Right renal cortex interstitium (tissue), 3 donors: ENCODE data around the gene SMTN. TPM values are rescaled to one million over a fixed set of nuclear protein-coding genes. Genes with fewer than 3 reads are reported as not detected.

Experiments used
- DNase-seq, 3 donors: peaks; one replicate each; pipeline ENCODE4 v3.0.0-alpha.2; 2013; ENCODE audit warnings: low read depth in 3 of 3, low spot score in 2 of 3
- polyA plus RNA-seq, 3 donors: library from polyadenylated mRNA; unstranded; fragments of 120-200 nt; gene quantifications; one replicate each; pipeline ENCODE4 v1.2.1, GENCODE V29; 2013; ENCODE audit not compliant: insufficient read length in 3 of 3

SMTN gene
- polyA plus RNA-seq, 3 donors, result 26.2 to 31.6 (median 28.4) TPM

DNA sequence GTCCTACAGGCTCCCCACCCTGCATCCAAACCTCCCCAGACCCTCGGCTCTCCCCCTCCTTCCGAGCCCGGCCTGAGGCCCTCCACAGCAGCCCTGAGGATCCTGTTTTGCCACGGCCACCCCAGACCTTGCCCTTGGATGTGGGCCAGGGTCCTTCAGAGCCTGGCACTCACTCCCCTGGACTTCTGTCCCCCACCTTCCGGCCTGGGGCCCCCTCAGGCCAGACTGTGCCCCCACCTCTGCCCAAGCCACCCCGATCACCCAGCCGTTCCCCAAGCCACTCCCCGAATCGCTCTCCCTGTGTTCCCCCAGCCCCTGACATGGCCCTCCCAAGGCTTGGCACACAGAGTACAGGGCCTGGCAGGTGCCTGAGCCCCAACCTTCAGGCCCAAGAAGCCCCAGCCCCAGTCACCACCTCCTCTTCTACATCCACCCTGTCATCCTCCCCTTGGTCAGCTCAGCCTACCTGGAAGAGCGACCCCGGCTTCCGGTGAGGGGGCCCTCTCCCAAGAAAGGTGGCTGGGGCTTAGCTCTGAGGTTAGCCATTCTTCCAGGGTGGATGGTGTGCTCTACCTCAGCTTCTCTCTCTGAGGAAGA lies 44.5 kb downstream of the SMTN start:
- no peak for DNase-seq

DNA sequence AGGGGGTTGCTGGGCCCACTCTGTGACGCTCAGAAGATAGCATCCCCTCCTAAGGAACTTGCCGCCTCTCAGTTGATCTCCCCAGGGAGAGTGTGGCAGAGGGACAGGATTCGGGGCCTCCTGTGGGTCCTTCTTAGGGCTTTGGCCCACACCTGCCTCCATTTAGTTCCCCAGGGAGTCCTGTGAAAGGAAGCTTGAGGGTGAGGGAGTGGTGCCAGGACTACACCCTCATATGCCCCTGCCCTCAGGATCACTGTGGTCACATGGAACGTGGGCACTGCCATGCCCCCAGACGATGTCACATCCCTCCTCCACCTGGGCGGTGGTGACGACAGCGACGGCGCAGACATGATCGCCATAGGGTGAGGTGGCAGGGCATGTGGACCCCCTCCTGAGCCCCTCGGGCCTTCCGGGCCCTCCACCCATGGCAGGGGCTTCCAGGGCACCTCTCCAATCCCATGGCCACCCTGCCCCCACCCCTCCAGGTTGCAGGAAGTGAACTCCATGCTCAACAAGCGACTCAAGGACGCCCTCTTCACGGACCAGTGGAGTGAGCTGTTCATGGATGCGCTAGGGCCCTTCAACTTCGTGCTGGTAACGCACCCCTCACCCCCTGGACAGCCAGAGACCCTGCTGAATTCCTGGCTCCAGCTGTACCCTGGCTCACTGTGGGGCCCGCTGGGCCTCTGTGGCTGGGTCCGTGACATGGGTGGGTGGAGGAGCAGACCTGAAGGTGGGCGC lies 45.2 kb downstream of the SMTN start:
- DNase-seq, result no peak

DNA sequence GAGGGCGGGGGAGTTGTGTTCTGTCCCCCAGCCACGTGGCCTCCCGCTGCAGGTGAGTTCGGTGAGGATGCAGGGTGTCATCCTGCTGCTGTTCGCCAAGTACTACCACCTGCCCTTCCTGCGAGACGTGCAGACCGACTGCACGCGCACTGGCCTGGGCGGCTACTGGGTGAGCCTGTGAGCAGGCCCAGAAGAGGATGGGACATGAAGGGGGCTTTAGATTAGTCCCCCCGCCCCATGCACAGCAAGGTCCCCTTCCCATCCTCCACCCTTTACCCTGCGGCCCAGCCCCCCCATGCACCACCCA lies 45.7 kb downstream of the SMTN start:
- DNase-seq, result no peak

DNA sequence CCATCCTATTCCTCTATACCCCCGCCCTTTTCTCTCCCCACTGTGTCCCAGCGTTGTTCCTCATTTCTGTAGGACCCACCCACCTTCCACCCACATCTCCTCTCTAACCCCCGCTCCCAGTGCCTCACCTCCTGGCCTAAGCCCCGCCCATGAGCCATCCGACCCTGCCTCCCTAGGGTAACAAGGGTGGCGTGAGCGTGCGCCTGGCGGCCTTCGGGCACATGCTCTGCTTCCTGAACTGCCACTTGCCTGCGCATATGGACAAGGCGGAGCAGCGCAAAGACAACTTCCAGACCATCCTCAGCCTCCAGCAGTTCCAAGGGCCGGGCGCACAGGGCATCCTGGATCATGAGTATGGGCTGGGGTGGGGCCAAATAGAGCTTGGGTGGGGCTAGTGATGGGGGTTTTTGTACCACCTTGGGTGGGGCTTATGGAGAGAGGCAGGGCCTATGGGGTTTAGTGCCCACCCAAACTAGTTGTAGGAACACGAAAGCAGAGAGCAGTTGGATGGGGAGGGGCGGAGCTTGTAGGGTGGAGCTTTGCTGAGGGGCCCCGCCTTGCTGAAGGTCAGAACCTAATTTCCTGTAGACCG lies 46.2 kb downstream of the SMTN start:
- no peak for DNase-seq

DNA sequence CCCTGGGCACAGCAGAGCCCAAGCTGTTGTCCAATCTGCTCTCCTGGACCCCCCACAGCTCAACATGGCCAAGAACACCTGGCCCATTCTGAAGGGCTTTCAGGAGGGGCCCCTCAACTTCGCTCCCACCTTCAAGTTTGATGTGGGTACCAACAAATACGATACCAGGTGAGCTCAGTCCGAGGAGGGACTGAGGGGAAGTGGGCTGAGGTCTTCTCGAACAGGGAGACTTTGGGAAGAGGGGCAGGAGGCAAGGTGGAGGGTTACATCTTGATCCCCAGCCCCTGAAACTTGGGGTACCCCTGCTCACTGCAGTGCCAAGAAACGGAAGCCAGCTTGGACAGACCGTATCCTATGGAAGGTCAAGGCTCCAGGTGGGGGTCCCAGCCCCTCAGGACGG lies 47.0 kb downstream of the SMTN start:
- DNase-seq, result no peak

DNA sequence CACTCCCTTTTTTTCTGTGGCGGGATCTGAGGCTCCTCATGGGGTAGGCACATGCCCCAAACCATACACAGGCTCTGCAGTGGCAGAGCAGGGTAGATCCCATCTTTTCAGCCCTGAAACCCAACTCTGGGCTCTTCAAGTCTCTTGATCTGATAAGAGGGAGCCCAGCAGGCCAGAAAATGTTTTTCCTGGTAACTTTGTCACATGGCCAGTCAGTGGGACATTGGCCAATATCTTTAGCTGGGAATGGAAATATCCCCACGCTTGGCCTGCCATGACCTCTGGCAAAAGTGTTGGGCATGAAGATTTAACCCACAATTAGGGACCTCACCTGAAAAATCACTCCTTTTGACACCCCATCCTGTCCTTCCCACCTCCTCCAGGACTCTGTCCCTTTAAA lies 49.8 kb downstream of the SMTN start:
- DNase-seq, result no peak

DNA sequence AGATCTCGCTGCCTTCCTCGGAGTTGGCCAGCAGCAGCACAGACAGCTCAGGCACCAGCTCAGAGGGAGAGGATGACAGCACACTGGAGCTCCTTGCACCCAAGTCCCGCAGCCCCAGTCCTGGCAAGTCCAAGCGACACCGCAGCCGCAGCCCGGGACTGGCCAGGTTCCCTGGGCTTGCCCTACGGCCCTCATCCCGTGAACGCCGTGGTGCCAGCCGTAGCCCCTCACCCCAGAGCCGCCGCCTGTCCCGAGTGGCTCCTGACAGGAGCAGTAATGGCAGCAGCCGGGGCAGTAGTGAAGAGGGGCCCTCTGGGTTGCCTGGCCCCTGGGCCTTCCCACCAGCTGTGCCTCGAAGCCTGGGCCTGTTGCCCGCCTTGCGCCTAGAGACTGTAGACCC lies 52.8 kb downstream of the SMTN start:
- DNase-seq, result no peak

DNA sequence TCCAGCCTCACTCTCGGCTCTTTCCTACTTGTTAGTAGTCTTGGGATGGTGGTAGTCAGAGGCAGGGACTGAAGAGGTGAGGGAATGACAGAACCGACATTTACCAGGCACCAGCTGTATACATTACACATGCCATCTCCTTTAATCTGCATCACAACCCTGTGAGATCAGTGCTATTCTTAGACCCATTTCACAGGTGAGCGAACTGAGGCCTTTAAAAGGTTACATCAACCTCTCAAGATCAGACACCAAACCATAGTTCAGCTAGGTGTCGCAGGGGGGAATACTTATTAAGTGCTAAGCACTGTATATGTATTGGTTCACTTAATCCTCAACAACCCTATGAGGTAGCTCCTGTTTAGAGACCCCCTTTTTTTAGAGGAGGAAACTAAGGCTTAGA lies 53.6 kb downstream of the SMTN start:
- DNase-seq, result no peak

DNA sequence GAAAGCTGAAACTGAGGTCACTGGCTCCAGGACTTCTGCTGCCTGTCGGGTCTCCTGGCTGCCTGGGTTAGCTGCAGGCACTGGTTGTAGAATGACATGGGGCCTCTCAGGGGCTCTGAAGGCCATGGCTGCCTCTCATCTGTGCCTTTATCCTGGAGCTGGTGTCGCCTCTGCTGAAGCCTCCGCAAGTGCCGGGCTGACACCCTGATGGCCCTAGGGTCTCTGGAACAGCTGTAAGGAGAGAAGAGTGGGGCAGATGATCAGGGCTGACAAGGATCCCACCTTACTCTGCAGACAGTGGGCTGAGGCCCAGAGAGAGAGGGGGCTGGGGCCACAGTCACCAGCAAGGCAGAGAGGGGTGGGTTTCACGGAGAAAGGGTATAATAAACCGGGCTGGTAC lies 54.6 kb downstream of the SMTN start:
- DNase-seq, result no peak

DNA sequence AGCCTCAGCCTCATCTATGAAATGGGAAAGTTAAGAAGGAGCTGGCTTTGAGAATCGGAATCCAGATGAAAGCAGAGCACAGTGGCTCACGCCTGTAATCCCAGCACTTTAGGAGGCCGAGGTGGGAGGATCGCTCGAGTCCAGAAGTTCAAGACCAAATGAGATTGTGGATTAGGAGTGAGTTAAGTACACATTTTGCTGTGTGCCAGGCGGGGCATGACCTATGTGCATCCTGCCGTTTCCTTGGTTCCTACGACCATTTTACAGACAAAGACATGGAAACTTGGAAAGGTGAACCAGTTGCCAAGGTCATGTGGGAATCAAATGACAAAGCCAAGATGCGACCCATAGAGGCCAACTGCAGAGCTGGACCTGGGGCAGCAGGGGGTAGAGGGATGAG lies 55.0 kb downstream of the SMTN start:
- DNase-seq, result no peak

DNA sequence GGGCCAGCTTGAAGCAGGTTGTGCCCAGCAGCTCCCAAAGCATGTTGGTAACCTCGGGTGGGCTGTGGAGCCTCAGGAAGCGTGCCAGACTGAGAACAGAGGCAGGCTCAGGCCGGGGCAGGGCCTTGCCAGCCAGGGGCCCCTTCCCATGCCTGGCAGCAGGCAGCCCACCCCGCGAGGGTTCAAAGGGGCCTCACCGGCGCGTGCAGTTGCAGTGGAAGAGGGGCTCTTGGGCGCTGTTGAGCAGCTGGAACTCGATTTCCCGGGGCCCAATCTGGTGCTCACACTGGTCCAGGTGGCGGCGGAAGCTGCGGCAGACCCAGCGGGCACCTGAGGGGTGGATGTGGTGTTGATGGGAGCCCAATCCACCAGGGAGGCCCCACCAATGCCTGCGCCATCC lies 55.6 kb downstream of the SMTN start:
- no peak for DNase-seq

DNA sequence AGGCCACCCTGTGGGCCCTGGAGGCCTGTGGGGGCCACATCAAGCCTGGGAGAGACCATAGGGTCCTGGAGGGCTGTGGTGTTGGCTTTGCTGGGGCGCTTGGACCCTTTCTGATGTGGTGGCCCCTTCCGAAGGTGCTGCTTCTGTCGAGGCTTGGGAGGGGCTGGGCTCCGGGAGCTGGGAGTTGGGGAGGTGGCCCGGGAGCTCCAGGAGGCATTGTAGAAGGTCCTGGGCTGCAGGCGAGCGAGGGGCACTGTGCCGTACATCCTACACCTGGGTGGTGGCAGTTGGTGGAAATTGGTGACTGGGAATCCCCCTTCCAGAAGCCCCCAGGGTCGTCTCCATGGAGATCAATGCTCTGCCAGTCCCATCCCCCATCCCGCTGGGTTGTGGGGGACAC lies 56.6 kb downstream of the SMTN start:
- DNase-seq, result no peak

DNA sequence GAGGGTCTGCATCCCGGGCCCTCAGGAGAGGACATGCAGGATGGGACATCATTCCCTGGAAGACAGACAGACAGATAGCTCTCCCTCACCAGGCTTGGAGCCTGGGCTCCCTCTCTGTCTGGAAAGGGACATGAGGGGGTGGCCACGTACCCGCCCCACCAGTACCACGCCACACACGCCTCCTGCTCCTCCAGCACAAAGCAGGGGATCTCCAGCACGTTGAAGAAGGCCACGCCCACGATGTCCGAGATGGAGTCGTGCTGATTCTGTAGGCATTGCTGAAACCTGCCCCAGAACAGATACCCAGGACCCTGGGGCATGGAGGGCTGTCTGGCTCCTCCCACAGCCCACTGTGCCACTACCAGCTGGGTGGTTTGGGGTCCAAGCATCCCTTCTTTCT lies 57.0 kb downstream of the SMTN start:
- no peak for DNase-seq

DNA sequence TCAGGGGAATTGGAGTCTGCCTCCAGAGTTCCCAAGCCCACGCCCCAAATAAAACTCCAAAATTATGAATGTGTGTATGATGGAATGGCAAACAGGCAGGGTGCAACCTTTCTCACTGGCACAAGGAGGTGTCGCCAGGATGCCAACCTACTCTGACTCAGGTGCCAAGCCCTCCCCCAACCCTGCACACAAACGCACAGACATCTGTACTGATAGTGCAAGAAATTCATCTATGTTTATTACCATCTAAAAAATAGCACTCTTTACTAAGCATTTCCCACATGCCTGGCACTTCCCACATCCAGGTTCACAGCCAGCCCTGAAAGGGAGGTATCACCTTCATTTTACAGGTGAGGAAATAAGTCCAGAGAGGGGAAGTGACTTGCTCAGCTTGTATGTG lies 57.9 kb downstream of the SMTN start:
- no peak for DNase-seq

DNA sequence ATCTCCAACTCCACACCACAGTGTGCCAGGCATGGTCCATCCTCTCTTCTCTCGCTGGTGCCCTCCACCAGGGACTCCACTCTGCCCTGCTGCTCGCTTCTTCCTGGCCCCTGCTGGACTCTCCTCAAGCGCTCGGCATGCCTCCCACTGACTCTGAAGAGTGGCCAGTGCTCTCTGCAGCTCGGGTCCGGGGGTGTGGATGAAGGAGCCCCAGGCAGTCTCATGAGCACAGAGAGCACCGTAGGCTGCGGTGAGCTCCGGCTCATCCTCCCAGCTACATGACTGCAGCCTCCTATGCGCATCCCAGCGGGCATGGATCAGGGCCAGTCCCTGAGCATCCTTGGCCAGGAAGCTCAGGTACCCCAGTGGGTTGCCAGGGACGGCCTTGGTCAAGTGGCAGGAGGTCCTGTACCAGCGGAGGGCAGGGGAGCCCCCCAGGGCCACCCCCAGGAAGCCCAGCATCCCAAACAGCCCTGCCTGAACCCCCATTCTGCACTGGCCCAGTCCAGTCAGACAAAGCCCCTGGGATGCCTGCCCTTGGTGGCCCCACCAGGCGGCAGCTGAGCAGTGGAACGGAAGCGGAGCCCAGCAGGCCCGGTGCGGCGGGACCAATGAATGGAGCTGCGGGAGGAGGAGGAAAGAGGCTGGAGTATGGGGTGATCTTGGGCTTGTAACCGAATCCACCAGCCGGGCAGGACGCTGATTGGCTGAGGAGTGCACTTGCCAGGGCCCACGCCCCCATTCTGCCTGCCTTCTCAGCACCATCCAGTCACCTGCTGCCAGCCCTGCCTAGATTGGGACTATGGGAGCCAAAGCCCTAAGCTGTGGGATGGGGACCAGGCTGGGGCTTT lies 59.0 kb downstream of the SMTN start, which contains the start of gene PLA2G3:
TSS of gene PLA2G3 (minus strand) at position 643 of the 851 bp plus-strand sequence. CDS start at position 489, 154 bp downstream.
- DNase-seq, result peak in 1 of 3 donors; percentile 35

DNA sequence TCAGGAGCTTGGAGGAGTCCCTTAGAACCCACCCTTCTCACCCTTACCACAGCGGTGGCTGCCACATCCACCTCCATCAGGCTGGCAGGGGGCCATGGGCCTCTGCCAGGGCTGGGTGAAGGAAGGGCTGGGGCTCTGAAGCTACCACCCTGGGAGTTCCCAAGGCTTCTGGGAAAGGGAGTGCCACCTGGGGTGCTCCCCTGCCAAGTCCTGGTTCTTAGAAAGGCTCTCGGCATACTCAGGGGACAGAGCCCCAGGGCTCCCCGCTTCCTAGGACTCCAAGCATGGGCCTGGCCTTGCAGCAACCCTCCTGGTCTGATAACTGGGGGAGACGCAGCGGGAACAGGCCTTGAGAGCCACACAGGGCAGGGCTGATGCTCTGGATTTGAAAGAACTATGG lies 59.6 kb downstream of the SMTN start:
- DNase-seq, result no peak

DNA sequence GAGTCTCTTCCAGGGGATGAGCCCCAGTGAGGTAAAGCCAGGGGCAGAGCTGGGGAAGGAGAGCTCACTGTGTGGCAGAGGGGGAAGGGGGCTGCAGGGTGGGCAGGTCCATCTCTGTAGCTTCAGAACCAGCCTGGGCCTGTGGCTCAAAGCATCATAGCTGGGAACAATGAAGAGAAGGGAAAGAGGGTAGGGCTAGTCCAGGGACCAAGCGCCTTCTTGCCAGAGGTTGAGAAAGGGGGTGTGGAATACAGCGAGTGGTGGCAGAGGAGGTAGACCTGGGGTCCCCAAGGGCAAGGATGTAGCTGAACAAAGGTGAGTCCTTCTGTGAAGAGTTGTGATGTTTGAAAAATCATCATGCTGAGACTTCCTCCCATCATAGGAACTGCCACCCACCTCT lies 60.4 kb downstream of the SMTN start:
- DNase-seq, result no peak

DNA sequence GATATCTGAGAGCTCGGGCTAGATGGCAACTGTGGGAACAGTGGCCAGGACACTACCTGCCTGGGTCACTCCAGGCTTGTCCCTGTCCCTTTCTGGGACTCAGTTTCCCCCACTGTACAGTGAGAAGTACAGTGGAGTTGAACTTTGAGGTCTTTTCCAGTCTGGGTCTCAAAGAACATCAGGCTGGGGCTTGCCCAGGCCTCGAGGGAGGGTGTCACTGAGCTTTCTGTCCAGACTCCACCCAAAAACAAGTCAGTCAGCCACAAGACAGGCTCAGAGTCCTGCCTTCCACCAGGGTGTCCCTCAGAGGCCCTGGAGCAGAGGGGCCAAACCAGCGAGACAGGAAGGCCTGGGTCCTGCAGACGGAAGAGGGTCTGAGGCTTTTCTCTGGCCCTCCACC lies 61.2 kb downstream of the SMTN start:
- no peak for DNase-seq

DNA sequence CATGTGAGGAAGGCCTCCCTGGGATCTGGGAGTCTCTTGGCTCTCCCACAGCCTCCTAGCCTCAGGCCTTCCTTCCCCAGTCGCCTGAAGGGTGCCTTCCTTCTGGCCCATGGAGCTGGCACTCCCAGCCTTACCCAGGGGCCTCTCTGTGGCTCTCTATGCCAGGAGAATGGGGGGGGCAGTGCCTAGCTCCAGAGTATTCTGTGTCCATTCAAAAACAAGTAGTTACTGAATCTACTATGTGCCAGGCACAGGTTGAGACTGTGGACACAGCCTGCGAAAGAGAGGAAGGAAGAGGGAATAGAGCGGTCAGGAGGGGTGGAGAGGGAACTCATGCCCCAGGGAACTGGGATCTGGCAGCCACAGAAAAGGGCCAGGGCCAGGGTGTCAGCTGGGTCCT lies 61.9 kb downstream of the SMTN start:
- DNase-seq, result no peak

DNA sequence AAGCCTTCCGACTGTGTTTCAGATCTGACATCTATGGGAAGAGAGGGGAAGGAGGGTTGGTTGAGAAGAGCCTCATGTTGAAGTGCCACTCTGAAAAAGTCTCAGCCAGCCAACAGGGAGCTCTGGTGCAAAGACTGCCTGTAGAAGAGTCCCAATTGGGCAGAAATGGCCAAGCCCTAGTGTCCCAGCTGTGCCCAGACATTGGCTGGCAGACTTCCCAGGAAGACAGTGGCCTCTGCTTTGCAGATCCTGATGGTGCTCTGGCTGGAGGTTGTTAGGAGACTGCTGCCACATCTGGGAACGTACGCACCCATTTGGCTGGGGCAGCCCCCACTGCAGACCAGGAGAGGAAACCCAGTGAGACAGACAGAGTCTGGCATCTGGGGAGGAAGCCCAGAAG lies 62.4 kb downstream of the SMTN start:
- DNase-seq, result no peak

DNA sequence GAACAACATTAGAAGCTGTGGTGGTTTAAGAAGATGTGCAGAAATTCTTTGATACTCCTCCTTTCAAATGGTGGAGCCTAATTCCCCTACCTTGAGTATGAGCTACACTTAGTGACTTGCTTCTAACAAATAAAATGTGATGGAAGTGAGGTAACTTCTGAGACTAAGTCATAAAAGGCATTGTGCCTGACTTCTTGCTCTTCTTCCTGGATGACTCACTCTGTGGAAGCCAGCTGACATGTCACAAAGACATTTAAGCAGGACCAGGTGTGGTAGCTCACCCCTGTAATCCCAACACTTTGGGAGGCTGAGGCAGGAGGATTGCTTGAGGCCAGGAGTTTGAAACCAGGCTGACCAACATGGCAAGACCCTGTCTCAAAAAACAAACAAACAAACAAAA lies 63.1 kb downstream of the SMTN start:
- no peak for DNase-seq

DNA sequence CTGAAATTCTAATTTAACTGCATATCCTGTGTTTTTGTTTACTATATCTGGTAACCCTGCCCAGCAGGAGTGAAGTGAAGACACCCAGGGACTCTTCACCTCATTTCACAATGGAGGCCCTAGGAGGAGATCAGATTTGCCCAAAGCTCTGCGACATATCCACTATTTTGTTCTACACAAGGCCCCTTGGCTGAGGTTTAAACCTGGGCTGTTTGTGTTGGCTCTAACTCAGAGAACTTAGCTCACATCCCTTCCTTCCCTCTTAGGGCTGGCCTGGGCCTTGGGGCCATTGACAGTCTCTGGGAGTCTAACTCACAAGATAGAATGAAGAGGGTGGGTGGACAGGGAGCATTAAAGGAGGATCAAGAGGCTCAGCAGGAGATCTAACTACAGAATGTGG lies 67.4 kb downstream of the SMTN start:
- no peak for DNase-seq
